Astrocyte (in vitro differentiated cells and primary cell): ENCODE measurements around the gene DCUN1D2. TPM values are rescaled to one million over a fixed set of nuclear protein-coding genes. Genes with fewer than 3 reads are reported as not detected.
A peak's percentile ranks its signal among the peaks of the same experiment; 100 is the strongest.

Experiments
- DNase-seq: peaks from one replicate; pipeline ENCODE4 v3.0.0-alpha.2; 2010; ENCODE audit warnings: low read depth
- FAIRE-seq: peaks from 2 replicates; lab custom pipeline; 2011; peaks lifted over from hg19 to GRCh38; lab: Jason Lieb, UNC
- H2AFZ ChIP-seq: 2 replicates; pipeline ENCODE4 v1.6.0; 2012; ENCODE audit warnings: low read depth, low read length, inconsistent platforms
- H3K27ac ChIP-seq: 2 replicates; pipeline ENCODE4 v1.5.1; 2011; ENCODE audit warnings: low read depth, low read length, inconsistent platforms
- H3K27me3 ChIP-seq: 2 replicates; pipeline ENCODE4 v1.6.0; 2011; ENCODE audit warnings: low read length, inconsistent platforms; ENCODE audit not compliant: insufficient read depth
- H3K36me3 ChIP-seq: 2 replicates; pipeline ENCODE4 v1.5.1; 2011; ENCODE audit warnings: low read length, inconsistent platforms; ENCODE audit not compliant: insufficient read depth
- H3K4me1 ChIP-seq: 2 replicates; pipeline ENCODE4 v1.5.1; 2011; ENCODE audit warnings: low read length, inconsistent platforms; ENCODE audit not compliant: insufficient read depth
- H3K4me2 ChIP-seq: 2 replicates; pipeline ENCODE4 v1.6.0; 2012; ENCODE audit warnings: low read length, inconsistent platforms
- H3K4me3 ChIP-seq: 2 replicates; pipeline ENCODE4 v1.5.1; 2011; ENCODE audit warnings: low read depth, mild to moderate bottlenecking, low read length, inconsistent platforms; ENCODE audit not compliant: insufficient read depth
- H3K79me2 ChIP-seq: 2 replicates; pipeline ENCODE4 v1.6.0; 2012; ENCODE audit warnings: mild to moderate bottlenecking, low read length, inconsistent platforms; ENCODE audit not compliant: insufficient read depth
- H3K9ac ChIP-seq: 2 replicates; pipeline ENCODE4 v1.6.0; 2012; ENCODE audit warnings: mild to moderate bottlenecking, low read length, inconsistent platforms
- H3K9me3 ChIP-seq: 2 replicates; pipeline ENCODE4 v1.5.1; 2012; ENCODE audit warnings: low read depth, mild to moderate bottlenecking, low read length, inconsistent platforms; ENCODE audit not compliant: insufficient read depth
- H4K20me1 ChIP-seq: 2 replicates; pipeline ENCODE4 v1.6.0; 2012; ENCODE audit warnings: low read length, inconsistent platforms; ENCODE audit not compliant: insufficient read depth
- H3K27ac Mint-ChIP-seq: one replicate; pipeline ENCODE4 v1.8.0; 2021; ENCODE audit warnings: mild to moderate bottlenecking, mixed read lengths; ENCODE audit not compliant: unreplicated experiment
- H3K27me3 Mint-ChIP-seq: one replicate; pipeline ENCODE4 v1.8.0; 2021; ENCODE audit warnings: low read depth, mixed read lengths; ENCODE audit not compliant: unreplicated experiment
- H3K36me3 Mint-ChIP-seq: one replicate; pipeline ENCODE4 v1.8.0; 2021; ENCODE audit warnings: low read depth, mixed read lengths; ENCODE audit not compliant: unreplicated experiment
- H3K4me1 Mint-ChIP-seq: one replicate; pipeline ENCODE4 v1.8.0; 2021; ENCODE audit warnings: low read depth, mixed read lengths; ENCODE audit not compliant: unreplicated experiment
- H3K4me3 Mint-ChIP-seq: one replicate; pipeline ENCODE4 v1.8.0; 2021; ENCODE audit warnings: mild to moderate bottlenecking, moderate library complexity, mixed read lengths; ENCODE audit not compliant: unreplicated experiment
- H3K9me3 Mint-ChIP-seq: one replicate; pipeline ENCODE4 v1.8.0; 2021; ENCODE audit warnings: mild to moderate bottlenecking, mixed read lengths; ENCODE audit not compliant: unreplicated experiment
- EZH2 ChIP-seq: IDR thresholded peaks from 2 replicates; pipeline ENCODE4 v1.6.1; 2012; ENCODE audit warnings: mild to moderate bottlenecking, low read length, inconsistent platforms; ENCODE audit not compliant: insufficient read depth
- total RNA-seq: library from RNA; stranded (reverse); gene quantifications from 2 replicates; pipeline ENCODE4 v1.2.1, GENCODE V29; 2021
- TF ChIP-seq, protein P1 (sequence below): IDR thresholded peaks from 2 replicates; pipeline ENCODE4 v1.5.1; 2011; ENCODE audit warnings: low read depth, mild to moderate bottlenecking, inconsistent platforms, low read length, moderate library complexity; ENCODE audit not compliant: insufficient read depth

Gene DCUN1D2
- total RNA-seq, 1 donor from 2014 or later: 16.3 TPM

DNA sequence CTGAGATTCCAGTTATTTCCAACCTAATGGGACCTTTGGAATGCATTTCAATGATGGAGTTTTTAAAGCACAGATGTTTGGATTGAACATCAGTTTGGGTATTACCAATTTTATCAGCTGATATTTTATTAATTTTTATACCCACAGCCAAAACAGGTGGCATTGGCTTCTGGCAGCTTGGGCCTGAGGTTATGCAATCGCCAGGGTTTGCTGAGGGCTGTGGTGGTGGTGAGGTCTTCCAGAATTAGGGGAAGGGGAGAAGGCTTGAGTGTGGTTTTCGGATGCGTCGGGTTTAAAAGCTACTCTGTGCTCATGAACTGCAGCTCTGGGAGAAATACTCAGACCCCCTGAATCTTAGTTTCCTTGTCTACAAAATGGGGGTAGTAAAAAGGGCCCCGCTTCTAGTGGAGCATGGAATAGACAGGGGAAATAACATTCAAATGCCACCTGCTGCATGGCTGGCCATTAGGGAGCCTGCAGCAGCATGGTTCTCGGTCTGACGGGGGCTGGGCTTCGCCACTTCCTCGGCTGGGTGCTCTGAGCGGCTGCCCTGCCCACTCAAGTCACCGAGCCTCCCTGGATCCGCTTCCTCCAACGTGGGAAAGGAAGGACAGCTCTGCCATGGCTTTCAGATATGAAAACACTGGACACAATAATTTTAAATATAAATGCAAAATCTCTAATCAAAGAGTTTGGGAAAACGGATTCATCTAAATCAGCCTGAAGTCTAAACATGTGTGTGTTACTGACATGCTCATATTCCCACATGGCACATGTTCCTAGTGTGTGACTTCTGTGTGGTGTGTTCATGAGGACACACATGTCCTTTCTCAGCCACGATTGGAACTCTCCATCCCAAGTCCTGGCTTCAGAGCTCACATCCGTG, 72.4 kb downstream of the DCUN1D2 start:
- Histone ChIP-seq H3K9me3 (no peaks in the 10 kb centered on the region), H3K4me2 (no peak overlapping the region), H2AFZ (no peak overlapping the region), H3K4me1 (peaks cover 6% of the 10 kb centered on the region), H3K27me3 (peaks cover 10% of the 10 kb centered on the region), H4K20me1 (no peaks in the 10 kb centered on the region), H3K79me2 (no peaks in the 10 kb centered on the region), H3K27ac (no peak overlapping the region), H3K4me3 (no peak overlapping the region), H3K9ac (no peak overlapping the region), H3K36me3 (no peaks in the 10 kb centered on the region)
- H3K27me3 Mint-ChIP-seq: peaks cover 18% of the 10 kb centered on the region
- peaks cover 6% of the 10 kb centered on the region for H3K36me3 Mint-ChIP-seq
- no peak overlapping the region for H3K27ac Mint-ChIP-seq
- H3K9me3 Mint-ChIP-seq: peaks cover 2% of the 10 kb centered on the region
- DNase-seq: no peak
- H3K4me3 Mint-ChIP-seq: no peak overlapping the region
- peaks cover 1% of the 10 kb centered on the region for H3K4me1 Mint-ChIP-seq
- no peak for FAIRE-seq
- TF ChIP-seq, protein P1, sequence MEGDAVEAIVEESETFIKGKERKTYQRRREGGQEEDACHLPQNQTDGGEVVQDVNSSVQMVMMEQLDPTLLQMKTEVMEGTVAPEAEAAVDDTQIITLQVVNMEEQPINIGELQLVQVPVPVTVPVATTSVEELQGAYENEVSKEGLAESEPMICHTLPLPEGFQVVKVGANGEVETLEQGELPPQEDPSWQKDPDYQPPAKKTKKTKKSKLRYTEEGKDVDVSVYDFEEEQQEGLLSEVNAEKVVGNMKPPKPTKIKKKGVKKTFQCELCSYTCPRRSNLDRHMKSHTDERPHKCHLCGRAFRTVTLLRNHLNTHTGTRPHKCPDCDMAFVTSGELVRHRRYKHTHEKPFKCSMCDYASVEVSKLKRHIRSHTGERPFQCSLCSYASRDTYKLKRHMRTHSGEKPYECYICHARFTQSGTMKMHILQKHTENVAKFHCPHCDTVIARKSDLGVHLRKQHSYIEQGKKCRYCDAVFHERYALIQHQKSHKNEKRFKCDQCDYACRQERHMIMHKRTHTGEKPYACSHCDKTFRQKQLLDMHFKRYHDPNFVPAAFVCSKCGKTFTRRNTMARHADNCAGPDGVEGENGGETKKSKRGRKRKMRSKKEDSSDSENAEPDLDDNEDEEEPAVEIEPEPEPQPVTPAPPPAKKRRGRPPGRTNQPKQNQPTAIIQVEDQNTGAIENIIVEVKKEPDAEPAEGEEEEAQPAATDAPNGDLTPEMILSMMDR: no peak
- no peak for TF ChIP-seq EZH2

DNA sequence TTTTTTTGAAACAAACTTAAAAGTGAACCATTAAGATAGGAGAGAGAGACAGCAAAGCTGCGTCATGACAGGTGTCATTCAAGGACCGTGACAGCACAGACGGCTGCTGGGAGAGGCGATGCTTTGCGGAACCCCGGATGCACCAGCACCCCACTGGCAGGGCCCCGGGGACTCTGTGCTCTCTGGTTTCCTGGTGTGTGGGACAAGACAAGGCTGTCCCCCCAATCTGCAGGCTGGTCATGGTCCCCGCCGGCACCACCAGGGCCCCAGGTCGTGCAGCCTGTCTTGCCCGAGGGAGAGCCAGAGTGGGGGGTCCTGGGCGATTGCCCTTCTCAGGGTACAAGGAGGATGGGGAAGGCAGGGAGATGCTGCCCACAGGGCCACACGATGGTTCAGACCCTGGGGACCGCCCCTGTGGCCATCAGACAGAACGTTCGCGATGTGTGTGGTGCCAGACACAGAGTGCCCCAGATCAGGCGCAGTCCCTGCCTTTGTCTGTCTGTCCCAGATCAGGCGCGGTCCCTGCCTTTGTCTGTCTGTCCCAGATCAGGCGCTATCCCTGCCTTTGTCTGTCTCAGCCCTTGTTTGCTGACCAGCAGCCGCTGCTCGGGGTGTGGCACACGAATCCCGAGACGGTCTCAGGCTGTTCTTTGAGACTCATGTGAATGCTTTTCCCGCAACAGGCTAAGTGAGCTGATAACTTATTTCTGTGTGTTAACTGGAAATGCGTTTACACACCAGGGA, 73.3 kb downstream of the DCUN1D2 start:
- H3K9me3 ChIP-seq: no peaks in the 10 kb centered on the region
- peaks cover 2% of the 10 kb centered on the region for H3K4me1 Mint-ChIP-seq
- H3K27ac Mint-ChIP-seq: no peak overlapping the region
- H3K36me3 ChIP-seq: no peaks in the 10 kb centered on the region
- H3K4me1 ChIP-seq: peaks cover 6% of the 10 kb centered on the region
- H3K4me3 Mint-ChIP-seq: no peak overlapping the region
- TF ChIP-seq, protein P1: no peak
- TF ChIP-seq EZH2: no peak
- H3K9ac ChIP-seq: no peak overlapping the region
- H3K27me3 Mint-ChIP-seq: peaks cover 16% of the 10 kb centered on the region
- no peak overlapping the region for H3K4me2 ChIP-seq
- no peaks in the 10 kb centered on the region for H4K20me1 ChIP-seq
- no peaks in the 10 kb centered on the region for H3K79me2 ChIP-seq
- FAIRE-seq: no peak
- peaks cover 2% of the 10 kb centered on the region for H3K9me3 Mint-ChIP-seq
- H2AFZ ChIP-seq: peak overlapping the region; percentile 41
- peaks cover 10% of the 10 kb centered on the region for H3K27me3 ChIP-seq
- H3K4me3 ChIP-seq: no peak overlapping the region
- no peak overlapping the region for H3K27ac ChIP-seq
- peaks cover 6% of the 10 kb centered on the region for H3K36me3 Mint-ChIP-seq
- DNase-seq: no peak
